Measurements from ENCODE around the gene TMEM37.

TMEM37 gene

GRCh38 chr2:119419065-119419464, 12.6 kb upstream of the TMEM37 start:
- no peak for DNase-seq (ENCODE audit: low read depth, low spot score)

GRCh38 chr2:119419803-119420508, 11.7 kb upstream of the TMEM37 start:
- DNase-seq (ENCODE audit: low read depth, low spot score): no peak

- no peak for DNase-seq (ENCODE audit: low read depth, low spot score)
These were observed 10.3 kb upstream of the TMEM37 start for GRCh38 chr2:119421304-119421703.

GRCh38 chr2:119421741-119422140, 9.9 kb upstream of the TMEM37 start:
- DNase-seq (ENCODE audit: low read depth, low spot score): no peak

GRCh38 chr2:119422360-119423107, 9.1 kb upstream of the TMEM37 start:
- no peak for DNase-seq (ENCODE audit: low read depth, low spot score)

- no peak for DNase-seq (ENCODE audit: low read depth, low spot score)
These were observed 8.6 kb upstream of the TMEM37 start for GRCh38 chr2:119423108-119423444.

GRCh38 chr2:119423811-119424210, 7.8 kb upstream of the TMEM37 start:
- DNase-seq (ENCODE audit: low read depth, low spot score): no peak

- DNase-seq (ENCODE audit: low read depth, low spot score): no peak
These were observed 7.2 kb upstream of the TMEM37 start for GRCh38 chr2:119424284-119425118.

- no peak for DNase-seq (ENCODE audit: low read depth, low spot score)
These were observed 6.6 kb upstream of the TMEM37 start for GRCh38 chr2:119425119-119425405.

GRCh38 chr2:119425620-119426395, 5.8 kb upstream of the TMEM37 start:
- DNase-seq (ENCODE audit: low read depth, low spot score): no peak

GRCh38 chr2:119426396-119426675, 5.3 kb upstream of the TMEM37 start:
- DNase-seq (ENCODE audit: low read depth, low spot score): no peak

- DNase-seq (ENCODE audit: low read depth, low spot score): no peak
These were observed 4.8 kb upstream of the TMEM37 start for GRCh38 chr2:119426801-119427395.

GRCh38 chr2:119427756-119428155, 3.9 kb upstream of the TMEM37 start:
- no peak for DNase-seq (ENCODE audit: low read depth, low spot score)

GRCh38 chr2:119428488-119429224, 3.0 kb upstream of the TMEM37 start:
- no peak for DNase-seq (ENCODE audit: low read depth, low spot score)

- DNase-seq (ENCODE audit: low read depth, low spot score): no peak
These were observed 2.3 kb upstream of the TMEM37 start for GRCh38 chr2:119429225-119429981.

GRCh38 chr2:119430023-119430498, 1.6 kb upstream of the TMEM37 start:
- DNase-seq (ENCODE audit: low read depth, low spot score): no peak

- no peak for DNase-seq (ENCODE audit: low read depth, low spot score)
These were observed 559 bp downstream of the TMEM37 start for GRCh38 chr2:119431976-119432850.

- no peak for DNase-seq (ENCODE audit: low read depth, low spot score)
These were observed 1.3 kb downstream of the TMEM37 start for GRCh38 chr2:119432851-119433522.

Data from activated naive CD8-positive, alpha-beta T cell treated with anti-CD3 and anti-CD28 coated beads, Interleukin-2, amount 50 U/mL, for 16 hours (primary cell).